HTR-8/SVneo (cell line): Measurements from ENCODE around the gene XXYLT1.

Experiments
- DNase-seq: peaks from one replicate; pipeline ENCODE4 v3.0.0; 2011; ENCODE audit warnings: low spot score, mixed read lengths; ENCODE audit not compliant: insufficient read length
- FAIRE-seq: peaks from 2 replicates; lab custom pipeline; 2011; peaks lifted over from hg19 to GRCh38; lab: Jason Lieb, UNC

Gene XXYLT1

DNA sequence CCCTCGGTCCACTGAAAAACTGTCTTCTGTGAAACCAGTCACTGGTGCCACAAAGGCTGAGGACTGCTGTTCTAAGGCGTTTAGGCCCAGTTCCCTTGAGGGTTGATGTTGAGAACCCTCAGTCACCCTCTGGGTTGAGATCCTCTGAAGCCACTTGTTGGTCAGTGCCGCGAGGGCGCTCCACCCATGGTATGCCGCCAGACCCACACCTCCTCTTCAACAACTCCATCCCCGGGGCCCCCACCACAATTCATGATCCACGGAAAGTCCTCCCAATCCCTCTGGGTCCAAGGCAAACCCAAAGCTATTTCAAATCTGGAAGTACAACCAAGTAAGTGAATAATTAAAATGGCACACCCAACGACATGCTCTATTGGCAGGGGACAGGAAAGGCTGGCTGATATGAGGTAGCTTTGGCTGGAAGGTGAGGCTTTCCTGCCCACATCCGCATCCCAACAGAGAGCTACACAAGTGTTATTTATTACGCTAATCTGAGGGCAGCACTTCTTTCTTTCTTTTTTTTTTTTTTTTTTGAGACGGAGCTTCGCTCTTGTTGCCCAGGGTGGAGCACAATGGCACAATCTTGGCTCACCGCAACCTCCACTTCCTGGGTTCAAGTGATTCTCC, 58.1 kb downstream of the XXYLT1 start:
- no peak for DNase-seq
- no peak for FAIRE-seq

DNA sequence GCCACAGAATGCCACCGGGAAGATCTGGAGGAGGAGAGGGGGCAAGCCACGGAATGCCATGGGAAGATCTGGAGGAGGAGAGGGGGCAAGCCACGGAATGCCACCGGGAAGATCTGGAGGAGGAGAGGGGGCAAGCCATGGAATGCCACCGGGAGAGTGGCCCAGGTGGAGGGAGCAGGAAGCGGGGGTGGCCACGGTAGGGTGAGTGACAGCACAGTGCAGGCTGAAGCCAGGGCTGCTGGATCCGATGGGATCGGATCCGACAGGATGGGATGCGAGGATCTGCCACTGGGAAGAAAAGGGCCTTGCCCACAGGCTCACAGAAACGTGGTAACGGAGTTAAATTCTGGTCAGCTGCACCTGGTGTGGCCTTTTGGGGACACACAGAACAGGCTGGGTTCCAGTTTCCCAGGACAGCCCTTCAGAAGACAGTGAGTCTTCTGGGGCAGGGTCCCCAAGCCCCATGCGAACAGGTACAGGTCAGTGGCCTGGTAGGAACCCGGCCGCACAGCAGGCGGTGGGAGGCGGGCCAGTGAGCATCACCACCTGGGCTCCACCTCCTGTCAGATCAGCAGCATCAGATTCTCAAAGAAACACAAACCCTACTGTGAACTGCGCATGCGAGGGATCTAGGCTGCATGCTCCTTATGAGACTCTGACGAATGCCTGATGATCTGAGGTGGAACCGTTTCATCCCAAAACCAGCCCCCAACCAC, 58.8 kb downstream of the XXYLT1 start:
- no peak for DNase-seq

DNA sequence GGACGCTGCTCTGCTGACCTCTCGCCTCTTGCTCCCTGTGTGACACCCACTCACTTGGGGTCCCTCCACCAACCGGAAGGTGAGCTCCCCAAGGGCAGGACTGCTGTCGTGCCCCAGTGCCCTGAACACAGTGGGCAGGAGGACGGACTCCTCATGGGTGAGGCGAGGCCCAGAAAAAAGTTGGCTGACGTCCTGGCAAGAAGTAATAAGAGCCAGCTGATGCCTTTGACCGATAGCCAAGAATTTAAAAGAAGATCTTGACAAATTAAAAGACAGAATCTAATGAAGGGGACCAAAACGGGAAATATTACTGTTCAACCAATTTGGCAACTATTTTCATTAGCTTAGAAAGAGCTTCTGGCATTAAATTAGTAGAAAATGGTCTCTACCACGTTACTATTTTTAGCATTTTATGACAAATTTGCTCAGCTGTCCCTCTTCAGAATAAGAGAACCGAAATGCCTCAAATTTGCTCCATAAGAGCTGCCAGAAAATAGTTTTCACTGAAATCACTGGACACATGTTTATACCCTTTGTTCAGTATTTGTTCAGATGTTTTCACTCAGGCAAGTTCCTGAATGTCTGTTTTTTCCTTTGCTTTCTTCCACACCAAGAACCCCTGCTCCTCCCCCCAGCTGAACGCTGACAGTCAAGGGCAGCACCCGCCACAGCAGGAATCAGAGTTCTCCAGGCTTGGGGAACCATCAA, 60.5 kb downstream of the XXYLT1 start:
- no peak for DNase-seq
- no peak for FAIRE-seq

More for the DNA sequence above, 58.8 kb downstream of the XXYLT1 start:
- FAIRE-seq, result no peak

DNA sequence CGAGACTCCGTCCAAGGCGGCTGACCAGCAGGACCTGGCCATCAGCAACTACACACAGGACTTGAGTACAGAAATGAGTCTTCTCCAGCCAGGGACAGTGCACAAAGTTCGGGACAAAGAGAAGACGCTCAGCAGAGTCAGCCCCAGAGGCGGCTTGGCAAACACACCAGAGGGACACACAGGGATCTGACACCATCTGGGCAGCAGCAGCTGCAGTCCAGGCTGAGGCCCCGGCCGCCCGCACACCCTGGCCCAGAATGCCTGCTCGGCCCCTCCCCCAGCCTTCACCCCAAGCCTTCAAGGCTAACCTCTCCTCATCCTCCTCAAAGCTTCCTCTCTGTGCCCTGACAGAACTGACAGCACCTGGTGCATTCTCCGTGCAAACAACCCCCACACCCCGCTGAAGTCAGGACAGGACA, 61.1 kb downstream of the XXYLT1 start:
- FAIRE-seq, result no peak
- no peak for DNase-seq

DNA sequence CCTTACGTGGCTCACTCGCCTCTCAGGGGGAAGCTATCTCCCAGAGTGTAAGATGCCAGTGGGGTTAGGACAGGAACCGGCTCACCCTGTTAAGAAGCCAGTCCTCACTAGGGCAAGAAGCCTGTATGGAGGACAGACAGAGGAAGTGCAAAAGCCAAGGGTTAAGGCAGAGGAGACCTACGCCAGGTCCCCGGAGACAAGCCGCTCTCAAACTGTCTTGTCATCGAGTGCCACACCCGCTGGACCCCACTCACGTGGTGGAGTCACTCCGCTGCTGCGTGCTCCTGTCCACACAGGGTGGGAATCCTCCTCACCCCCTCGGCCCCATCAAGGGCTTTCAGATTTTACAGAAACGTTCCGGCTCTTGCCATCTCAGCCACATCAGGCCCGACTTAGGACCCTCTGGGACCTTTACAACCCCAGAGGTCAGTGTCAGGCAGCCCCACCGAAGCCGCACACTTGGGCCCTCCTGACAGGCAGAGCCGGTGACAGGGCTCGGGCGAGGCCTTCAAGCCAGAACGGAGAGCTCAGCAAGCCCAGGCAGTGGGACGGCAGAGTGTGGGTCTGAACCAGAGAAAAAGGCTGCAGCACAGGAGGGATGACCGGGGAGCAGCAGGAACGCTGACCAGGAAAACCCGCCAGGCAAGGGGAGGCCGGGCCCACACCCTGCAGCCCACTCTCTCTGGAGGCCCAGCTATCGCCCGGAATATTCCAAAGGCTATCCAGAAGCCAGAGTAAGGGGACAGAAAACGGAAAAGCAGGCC, 61.7 kb downstream of the XXYLT1 start:
- DNase-seq (no peak), FAIRE-seq (no peak)

DNA sequence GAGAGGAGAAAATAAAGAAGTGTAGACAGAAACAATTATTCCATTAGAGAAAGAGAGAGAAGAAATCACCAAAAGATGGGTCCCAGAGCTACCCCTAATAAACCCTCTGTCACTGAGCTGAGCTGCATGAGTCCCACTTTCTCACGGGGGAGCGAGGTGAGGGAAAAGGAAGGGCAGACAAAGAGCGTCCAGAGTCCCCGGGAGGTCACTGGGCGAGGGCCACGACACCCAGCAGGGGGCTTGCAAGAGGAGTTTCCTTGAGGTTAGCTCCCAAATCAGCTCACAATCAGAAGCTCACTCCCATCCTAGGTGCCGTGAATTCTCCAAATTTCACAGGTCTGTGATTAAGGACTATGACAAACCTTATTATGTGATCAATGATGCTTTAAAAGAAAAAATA, 62.3 kb downstream of the XXYLT1 start:
- FAIRE-seq (no peak), DNase-seq (no peak)

DNA sequence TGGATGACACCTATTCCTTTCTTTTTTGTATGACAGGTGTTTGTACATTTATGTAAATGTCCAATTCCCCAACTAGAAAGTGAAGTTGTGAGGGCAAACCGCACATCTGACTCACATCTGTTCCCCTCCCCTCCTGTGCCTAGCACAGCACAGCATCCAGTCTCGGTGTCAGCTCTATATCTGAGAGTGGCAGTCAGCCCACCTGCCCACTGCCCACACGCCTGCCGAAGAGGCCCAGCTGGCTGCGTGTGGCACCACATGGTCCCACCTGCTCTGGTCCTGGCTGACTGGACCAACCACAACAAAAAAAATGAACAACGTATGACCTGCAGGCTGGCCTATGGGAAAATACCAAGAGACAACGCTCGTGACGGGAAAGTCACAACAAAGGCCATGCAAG, 62.8 kb downstream of the XXYLT1 start:
- FAIRE-seq (no peak), DNase-seq (no peak)

DNA sequence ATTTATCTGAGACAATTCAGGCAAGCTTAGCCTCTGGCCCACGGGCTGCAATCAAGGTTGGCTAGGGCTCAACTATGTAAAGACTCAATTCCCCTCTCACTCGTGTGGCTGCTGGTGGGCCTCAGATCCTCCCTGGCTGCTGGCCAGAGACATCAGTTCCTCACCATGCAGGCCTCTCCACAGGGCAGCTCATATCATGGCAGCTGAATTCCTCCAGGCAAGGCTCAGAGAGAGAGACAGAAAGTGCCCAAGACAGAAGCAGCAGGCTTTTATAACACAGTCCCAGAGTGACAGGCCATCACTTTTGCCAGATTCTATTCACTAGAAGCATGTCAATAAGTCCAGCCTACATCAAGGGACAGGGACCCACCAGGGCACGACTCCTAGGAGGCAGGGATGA, 63.2 kb downstream of the XXYLT1 start:
- DNase-seq, result no peak
- no peak for FAIRE-seq

DNA sequence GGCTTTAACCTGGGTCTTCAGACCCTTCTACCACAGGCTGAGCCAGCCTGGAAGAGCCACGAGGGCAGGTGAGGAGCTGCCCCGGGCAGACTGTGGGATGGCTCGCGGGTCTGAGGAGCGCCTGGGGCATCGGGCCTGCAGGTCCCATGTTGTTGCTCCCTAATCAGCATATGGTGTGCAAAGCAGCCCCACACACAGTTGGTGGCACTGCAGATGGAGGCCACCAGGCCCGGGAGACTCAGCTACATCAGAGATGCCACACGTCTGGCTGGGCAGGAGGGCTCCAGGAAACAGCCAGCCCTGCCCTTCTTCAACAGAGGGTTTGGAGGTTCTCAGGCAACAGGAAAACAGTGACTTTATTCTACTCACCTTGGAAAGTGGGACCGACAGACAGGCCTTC, 63.9 kb downstream of the XXYLT1 start:
- DNase-seq (no peak), FAIRE-seq (no peak)

DNA sequence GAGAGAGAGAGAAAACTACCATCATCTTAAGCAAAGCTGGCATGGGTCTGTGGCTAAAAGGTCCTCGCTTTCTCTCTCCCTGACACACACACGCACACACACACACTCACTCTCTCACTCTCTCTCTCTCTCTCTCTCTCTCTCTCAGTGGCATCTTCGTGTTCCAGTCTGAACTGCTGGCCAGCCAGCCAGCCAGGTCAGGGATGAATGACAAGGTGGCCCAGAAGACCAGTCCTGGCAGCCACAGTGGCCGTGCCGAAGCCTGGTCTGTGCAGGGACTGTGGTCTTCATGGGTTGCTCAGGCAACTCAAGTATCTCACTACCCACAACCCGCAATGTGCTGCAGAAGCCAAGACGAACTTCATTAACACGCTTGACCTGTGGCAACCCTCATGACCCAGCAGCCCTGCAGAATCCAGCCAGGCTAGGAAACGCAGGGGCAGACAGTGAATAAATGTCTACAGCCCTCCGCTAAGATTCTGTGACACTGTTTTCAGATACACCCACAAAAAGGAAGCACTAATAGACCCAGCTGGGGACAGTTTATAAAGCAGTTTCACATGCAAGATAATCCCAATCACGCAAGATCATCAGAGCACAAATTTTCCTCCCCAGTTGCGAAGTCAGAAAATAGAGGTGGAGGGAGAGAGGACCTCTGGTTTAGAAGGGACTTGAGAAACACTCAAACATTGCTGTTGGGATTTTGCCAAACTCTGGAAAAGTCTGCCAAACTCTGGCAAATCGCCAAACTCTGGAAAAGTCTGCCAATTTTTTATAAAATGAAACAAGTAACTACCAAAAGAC, 66.4 kb downstream of the XXYLT1 start:
- FAIRE-seq (no peak), DNase-seq (no peak)

DNA sequence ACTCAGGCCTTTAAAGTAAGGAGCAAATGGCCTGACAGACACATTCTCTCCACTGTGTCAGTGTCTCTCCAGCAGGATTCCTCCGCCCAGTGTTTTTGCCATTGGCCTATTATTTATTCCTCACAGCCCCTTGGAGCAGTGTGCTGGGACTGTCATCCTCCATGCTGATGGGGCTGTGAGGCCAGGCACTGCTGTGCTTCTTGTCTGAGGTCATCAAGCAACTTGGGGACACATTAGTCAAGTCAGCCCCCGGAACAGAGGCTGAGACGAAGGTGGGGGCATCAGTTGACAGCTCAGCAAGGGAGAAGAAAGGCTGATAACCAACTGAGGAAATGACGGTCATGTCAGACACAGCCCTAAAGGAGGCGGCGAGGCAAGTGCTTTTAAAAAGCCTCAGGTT, 67.4 kb downstream of the XXYLT1 start:
- DNase-seq (no peak), FAIRE-seq (no peak)

DNA sequence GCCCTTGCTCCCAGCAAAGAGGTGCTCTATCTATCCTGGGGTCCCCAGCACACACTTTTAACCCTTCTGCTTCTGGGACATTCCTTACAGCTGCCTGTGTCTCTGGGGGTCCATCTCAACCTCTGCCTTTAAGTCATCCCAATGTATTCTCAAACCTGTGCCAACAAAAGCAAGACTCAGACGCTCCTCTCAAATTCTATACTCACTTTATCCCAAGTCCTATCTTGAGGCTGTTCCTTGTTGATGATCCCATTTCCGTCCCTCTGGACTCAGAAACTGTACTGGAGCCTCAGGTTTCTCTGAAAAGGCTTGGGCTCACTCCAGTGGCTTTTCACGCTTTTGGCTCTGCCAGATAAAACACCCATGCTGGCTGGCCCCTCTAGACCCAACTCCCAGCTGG, 69.7 kb downstream of the XXYLT1 start:
- DNase-seq (no peak), FAIRE-seq (no peak)

DNA sequence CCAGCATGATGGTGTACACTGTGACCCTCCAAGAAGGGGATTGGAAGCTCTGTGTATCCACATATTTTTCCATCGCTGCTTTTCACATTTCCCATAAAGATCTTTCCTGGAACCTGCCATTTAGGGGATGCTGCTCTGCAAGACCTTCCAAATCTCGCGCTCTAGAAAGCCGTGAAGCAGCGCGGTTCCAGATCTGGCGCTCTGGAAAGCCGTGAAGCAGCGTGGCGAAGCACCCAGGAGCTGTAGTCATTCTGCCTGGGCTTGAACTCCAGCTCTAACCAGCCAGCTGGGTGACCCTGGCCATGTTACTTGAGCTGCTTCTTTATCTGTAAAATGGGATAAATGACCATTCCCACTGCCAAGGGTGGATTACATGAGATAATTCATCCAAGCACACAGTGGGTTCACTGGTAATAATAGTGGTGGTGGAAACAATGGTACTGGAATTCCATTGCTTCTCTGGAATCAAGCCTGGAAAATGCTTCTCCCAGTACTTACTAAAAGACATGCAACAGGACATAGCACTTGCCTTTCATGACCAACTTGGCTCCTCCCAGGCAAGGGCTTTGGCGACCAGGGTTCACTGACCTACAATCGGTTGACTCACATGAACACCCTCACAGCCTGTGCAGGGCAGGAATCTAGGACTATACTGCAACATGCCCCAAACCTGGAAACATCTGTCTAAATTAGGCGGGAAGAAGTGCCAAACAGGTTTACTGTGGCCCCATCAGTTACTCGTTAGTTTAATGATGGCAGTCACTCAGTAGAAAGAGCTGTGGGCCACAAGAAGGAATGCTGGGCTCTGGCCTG, 70.7 kb downstream of the XXYLT1 start:
- FAIRE-seq, result no peak
- DNase-seq, result no peak

DNA sequence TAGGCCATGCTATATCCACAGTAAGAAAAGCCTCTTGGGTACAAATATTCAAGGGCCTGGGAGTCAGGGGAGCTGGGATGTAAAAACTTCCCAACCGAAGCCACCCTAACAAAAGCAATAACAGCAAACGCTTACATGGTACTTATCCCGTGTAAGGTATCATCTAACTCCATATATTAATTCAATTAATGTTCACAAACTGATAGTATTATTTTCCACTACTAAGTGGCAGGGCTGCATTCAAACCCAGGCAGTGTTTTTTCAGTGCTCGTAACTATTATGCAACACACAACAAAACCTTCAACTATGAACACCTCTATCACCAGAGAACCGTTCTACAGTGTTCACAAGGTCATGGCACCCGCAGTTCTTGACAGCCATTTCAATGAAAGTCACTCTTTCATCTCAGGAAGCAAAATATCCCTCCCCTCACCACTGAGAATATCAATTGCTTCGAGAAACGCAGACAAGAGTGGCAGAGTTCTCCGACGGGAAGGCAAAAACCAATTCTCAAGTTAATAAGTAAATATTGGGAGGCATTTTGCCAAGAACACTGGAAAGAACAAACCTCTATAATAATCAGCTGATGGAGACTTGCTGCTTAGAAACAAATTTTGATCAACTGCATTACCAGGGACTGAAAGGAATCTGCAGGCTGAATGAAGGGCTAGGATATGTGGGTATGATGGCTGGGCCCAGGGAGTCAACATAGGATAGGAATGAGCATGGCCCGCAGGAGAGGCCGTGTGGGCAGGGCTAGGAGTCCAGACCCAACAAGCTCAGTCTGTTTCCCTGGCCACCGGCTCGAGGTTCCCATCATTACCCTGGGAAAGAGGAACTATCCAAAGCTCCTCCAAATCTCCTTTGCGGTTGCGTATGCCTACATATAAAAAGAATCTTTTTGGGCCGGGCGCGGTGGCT, 72.3 kb downstream of the XXYLT1 start:
- DNase-seq (no peak), FAIRE-seq (no peak)

DNA sequence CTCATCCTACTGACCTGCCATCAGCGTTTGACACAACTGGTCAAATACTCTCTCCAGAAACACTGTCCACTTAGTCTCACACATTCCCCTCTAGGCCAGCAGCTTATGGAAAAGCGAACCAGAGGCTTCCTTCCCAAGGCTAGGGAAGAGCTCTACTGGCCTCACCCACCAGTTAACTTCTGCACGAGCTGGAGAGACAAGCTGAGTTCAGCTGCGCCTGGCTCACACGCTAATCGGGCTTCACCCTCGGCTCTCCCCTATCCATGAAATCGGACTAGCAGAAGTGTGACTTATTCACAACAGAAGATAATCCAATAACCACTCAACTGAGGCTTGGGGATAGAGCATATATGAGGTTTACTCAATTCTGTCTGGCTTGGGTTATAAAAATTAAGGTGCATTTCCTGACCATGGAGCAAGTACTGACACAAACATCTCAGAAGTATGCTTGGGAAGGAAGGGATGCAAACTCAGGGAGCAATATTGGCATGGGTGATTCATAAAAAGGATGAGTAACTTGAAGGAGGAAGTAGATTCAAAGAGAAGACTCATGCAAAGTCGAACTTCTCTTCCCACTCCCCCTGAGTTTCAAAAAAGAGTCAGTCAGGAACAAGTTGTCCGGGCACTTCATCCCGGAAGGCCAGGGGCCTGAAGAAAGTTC, 73.1 kb downstream of the XXYLT1 start:
- no peak for FAIRE-seq
- DNase-seq, result peak; percentile 38

DNA sequence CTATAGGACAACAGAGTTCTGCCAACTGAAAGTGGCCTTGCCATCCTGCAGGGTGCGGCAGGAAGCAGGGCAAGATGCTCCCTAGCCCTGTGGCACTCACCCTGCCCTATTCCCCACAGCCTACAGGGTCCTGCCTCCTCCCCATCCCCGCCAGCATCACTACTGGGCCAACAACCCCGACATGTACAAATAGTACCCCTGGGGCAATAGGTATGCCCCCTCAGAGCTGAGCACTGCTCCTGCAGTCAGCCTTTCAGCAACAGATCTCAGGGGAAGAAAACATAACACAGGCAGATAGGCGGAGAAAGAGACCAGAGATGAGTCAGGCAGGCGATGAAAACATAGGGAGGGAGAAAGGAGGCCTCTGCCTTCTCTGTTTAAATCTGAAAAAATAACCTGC, 74.7 kb downstream of the XXYLT1 start:
- FAIRE-seq, result no peak
- no peak for DNase-seq

DNA sequence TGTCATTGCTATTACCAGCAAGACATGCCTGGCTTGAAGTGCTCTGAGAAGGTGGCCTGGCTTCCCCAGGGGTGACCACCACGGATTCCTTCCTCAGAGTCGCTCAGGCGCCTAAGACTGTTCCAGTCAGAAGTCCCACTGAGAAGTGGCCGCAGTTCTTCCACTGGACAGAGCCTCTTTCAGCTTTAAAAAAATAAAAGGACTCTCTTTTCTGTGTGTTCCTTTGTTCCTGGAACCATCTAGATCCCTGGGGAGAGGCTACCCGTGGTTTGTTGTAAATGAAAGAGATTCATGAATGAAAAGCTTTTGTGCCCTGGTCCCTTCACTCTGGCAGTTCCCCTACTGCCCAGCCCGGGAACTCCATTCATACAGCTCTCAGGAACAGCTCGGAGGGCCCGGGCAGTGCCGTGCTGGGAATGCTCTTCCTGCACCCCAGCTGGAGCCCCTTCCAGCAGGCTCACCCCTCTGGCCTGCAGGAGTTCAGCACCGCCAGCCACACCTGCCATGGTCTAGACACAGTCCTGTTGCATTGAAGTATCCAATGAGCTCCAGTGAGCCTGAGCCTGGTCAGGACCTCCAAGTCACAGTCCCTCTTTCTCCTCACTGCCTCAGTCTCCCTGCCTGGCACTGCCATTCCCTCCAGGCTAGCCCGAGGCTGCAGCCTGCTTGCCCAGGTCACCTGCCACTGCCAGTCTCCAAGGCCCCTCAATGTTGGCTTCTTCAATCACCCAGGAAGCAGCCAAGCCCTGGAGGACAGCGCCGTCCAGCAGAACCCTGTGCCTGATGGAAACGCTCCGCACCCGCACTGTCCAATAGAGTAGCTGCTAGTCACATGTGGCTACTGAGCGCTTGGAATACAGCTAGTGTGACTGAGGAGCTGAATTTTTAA, 75.4 kb downstream of the XXYLT1 start:
- DNase-seq (no peak), FAIRE-seq (no peak)
